ENCODE measurements around the gene TP53INP2.

The TP53INP2 gene

GRCh38 chr20:34744847-34745246, 40.7 kb downstream of the TP53INP2 start:
- H3K79me2 ChIP-seq (ENCODE audit: low read length), result no peaks in the 10 kb centered on the region
- 0 out of 2 replicates have a peak, but pooled peaks cover 3% of the 10 kb centered on the region for H3K36me3 ChIP-seq (replicated peaks; ENCODE audit: insufficient read depth, low read length)
- no peak overlapping the region for H3K9ac ChIP-seq (ENCODE audit: low read length)
- no peaks in the 10 kb centered on the region for H3K4me1 ChIP-seq (ENCODE audit: low read length)
- H4K20me1 ChIP-seq (ENCODE audit: insufficient read depth, low read length), result 0 out of 2 replicates have a peak, but pooled peaks cover 3% of the 10 kb centered on the region
- no peak overlapping the region for H3K27ac ChIP-seq (ENCODE audit: low read length)
- H3K27me3 ChIP-seq (replicated peaks; ENCODE audit: insufficient read depth, low read length), result no peaks in the 10 kb centered on the region
- TF ChIP-seq EZH2phosphoT487 (IDR thresholded peaks at IDR 0.05; ENCODE audit: low read length) (no peak), EZH2 (optimal IDR thresholded peaks at IDR 0.05; ENCODE audit: low read depth, low read length) (no peak), CTCF (IDR thresholded peaks at IDR 0.05; ENCODE audit: low read length) (no peak)
- no peak for DNase-seq
- H3K9me3 ChIP-seq (replicated peaks; ENCODE audit: insufficient read depth, low read length), result no peaks in the 10 kb centered on the region
- H3F3A ChIP-seq (ENCODE audit: insufficient read depth, low read length), result no peaks in the 10 kb centered on the region
- no peak overlapping the region for H3K4me3 ChIP-seq (ENCODE audit: low read length)
- no peaks in the 10 kb centered on the region for H3K9me2 ChIP-seq (replicated peaks; ENCODE audit: insufficient read depth, low read length)
- H2AFZ ChIP-seq (ENCODE audit: low read length), result no peak overlapping the region
- no peak overlapping the region for H3K4me2 ChIP-seq (ENCODE audit: low read depth, low read length)

DNA sequence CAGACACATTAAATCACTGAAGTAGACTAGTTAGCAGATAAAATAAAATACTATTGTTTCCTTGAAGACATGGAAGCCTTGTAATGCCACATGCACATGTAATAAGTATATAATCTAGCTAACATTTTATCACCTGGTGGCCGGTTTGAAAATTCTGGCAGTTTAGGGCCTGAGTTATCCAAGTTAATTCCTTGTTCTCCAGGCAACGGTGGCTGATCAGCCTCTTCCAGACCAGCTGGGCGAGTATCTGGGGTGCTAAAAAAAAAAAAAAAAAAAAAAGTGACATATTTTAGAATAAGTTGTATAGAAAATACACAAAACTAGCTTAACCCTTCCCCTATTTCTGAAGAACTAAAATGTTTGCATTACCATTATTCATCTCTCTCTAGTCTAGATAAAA, 42.5 kb downstream of the TP53INP2 start:
- Histone ChIP-seq H4K20me1 (ENCODE audit: insufficient read depth, low read length) (0 out of 2 replicates have a peak, but pooled peaks cover 3% of the 10 kb centered on the region), H3K9me3 (replicated peaks; ENCODE audit: insufficient read depth, low read length) (no peaks in the 10 kb centered on the region), H3K27me3 (replicated peaks; ENCODE audit: insufficient read depth, low read length) (no peaks in the 10 kb centered on the region), H3F3A (ENCODE audit: insufficient read depth, low read length) (no peaks in the 10 kb centered on the region), H2AFZ (ENCODE audit: low read length) (no peak overlapping the region), H3K4me1 (ENCODE audit: low read length) (no peaks in the 10 kb centered on the region), H3K79me2 (ENCODE audit: low read length) (no peaks in the 10 kb centered on the region), H3K27ac (ENCODE audit: low read length) (no peak overlapping the region), H3K4me3 (ENCODE audit: low read length) (no peak overlapping the region), H3K9ac (ENCODE audit: low read length) (no peak overlapping the region), H3K9me2 (replicated peaks; ENCODE audit: insufficient read depth, low read length) (no peaks in the 10 kb centered on the region), H3K36me3 (replicated peaks; ENCODE audit: insufficient read depth, low read length) (0 out of 2 replicates have a peak, but pooled peaks cover 3% of the 10 kb centered on the region), H3K4me2 (ENCODE audit: low read depth, low read length) (no peak overlapping the region)
- DNase-seq, result no peak
- TF ChIP-seq EZH2 (optimal IDR thresholded peaks at IDR 0.05; ENCODE audit: low read depth, low read length) (no peak), EZH2phosphoT487 (IDR thresholded peaks at IDR 0.05; ENCODE audit: low read length) (no peak), CTCF (IDR thresholded peaks at IDR 0.05; ENCODE audit: low read length) (no peak)

DNA sequence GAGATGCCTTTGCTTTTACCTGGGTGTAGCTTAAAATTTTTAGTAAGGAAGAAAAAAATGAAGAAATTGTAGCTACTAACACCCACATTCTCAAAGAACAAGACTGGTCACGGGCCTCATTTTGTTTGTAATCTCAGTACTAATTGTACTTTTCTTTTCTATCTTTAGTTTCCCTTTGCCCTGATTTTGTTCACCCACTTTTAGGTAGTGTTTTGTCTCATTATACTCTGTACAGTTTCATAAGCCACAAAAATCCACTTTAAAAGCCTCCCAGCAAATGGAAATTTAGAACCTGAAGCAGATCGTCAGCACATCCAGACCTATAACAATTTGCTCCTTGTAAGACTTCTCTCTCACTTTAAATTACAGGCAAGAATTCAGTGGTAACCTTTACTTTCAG, 43.3 kb downstream of the TP53INP2 start:
- H3K4me1 ChIP-seq (ENCODE audit: low read length), result no peaks in the 10 kb centered on the region
- DNase-seq, result no peak
- H2AFZ ChIP-seq (ENCODE audit: low read length), result no peak overlapping the region
- no peaks in the 10 kb centered on the region for H3K9me3 ChIP-seq (replicated peaks; ENCODE audit: insufficient read depth, low read length)
- H3K4me2 ChIP-seq (ENCODE audit: low read depth, low read length), result no peak overlapping the region
- no peaks in the 10 kb centered on the region for H3F3A ChIP-seq (ENCODE audit: insufficient read depth, low read length)
- no peaks in the 10 kb centered on the region for H3K27me3 ChIP-seq (replicated peaks; ENCODE audit: insufficient read depth, low read length)
- no peak overlapping the region for H3K4me3 ChIP-seq (ENCODE audit: low read length)
- TF ChIP-seq CTCF (IDR thresholded peaks at IDR 0.05; ENCODE audit: low read length) (no peak), EZH2 (optimal IDR thresholded peaks at IDR 0.05; ENCODE audit: low read depth, low read length) (no peak), EZH2phosphoT487 (IDR thresholded peaks at IDR 0.05; ENCODE audit: low read length) (no peak)
- H3K9ac ChIP-seq (ENCODE audit: low read length), result no peak overlapping the region
- H3K79me2 ChIP-seq (ENCODE audit: low read length), result no peaks in the 10 kb centered on the region
- H4K20me1 ChIP-seq (ENCODE audit: insufficient read depth, low read length), result 0 out of 2 replicates have a peak, but pooled peaks cover 3% of the 10 kb centered on the region
- 0 out of 2 replicates have a peak, but pooled peaks cover 3% of the 10 kb centered on the region for H3K36me3 ChIP-seq (replicated peaks; ENCODE audit: insufficient read depth, low read length)
- no peaks in the 10 kb centered on the region for H3K9me2 ChIP-seq (replicated peaks; ENCODE audit: insufficient read depth, low read length)
- no peak overlapping the region for H3K27ac ChIP-seq (ENCODE audit: low read length)
